HG03565 (cell line): ENCODE measurements around the gene BCO2.
A peak's percentile ranks its signal among the peaks of the same experiment; 100 is the strongest.

Experiments
- ATAC-seq: cut with Tn5 transposase; IDR thresholded peaks from one replicate; pipeline ENCODE4 v1.9.1; 2021; ENCODE audit warnings: mild to moderate bottlenecking, moderate library complexity; ENCODE audit not compliant: unreplicated experiment

BCO2 gene

DNA sequence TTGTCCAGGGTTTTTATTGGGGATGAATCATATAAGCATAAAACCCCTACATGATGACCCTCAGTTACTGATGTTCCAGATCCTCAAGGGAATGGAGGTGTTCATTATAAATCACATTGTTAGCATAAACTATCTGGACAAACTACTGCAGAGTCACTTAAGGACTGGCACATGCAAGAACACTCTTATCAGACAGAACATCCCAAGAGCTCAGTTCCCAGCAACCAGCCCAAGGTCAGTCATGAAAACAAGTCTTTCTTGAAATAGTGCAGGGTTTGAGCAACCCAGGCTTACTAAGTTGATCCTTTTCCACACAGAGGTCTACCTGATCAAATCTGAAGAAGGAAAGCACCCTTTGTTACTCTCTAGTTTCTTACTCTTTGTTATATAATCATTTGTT, 37.4 kb downstream of the BCO2 start:
- no peak for ATAC-seq

DNA sequence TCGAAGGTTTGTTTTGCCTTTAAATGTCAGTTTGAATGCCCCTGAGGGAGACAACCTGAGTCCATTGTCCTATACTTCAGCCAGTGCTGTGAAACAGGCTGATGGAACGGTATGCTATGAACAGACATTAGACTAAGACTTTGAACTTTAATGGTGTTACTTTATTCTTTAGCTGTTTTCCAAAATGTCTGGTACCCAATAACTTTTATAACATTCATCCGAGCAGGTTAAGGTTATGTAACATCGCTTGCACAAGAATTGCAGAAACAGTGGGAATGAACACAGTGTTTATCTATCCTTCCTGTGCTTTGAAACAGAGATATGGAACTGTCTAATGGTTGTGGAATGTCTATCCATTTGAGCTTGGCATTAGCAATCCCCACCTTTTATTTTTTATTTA, 38.4 kb downstream of the BCO2 start:
- no peak for ATAC-seq

DNA sequence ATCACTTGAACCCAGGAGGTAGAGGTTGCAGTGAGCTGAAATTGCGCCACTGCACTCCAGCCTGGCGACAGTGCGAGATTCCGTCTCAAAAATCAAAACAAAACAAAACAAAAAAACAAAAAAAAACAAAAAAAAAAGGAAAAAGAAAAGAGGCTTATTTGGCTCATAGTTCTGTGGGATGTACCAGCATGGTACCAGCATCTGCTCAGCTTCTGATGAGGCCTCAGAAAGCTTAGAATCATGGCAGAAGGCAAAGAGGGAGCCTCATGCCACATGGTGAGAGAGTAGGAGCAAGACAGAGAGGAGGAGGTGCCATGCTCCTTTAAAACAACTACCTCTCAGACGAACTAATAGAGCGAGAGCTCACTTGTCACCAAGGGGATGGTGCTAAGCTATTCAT, 40.3 kb downstream of the BCO2 start:
- ATAC-seq, result no peak

DNA sequence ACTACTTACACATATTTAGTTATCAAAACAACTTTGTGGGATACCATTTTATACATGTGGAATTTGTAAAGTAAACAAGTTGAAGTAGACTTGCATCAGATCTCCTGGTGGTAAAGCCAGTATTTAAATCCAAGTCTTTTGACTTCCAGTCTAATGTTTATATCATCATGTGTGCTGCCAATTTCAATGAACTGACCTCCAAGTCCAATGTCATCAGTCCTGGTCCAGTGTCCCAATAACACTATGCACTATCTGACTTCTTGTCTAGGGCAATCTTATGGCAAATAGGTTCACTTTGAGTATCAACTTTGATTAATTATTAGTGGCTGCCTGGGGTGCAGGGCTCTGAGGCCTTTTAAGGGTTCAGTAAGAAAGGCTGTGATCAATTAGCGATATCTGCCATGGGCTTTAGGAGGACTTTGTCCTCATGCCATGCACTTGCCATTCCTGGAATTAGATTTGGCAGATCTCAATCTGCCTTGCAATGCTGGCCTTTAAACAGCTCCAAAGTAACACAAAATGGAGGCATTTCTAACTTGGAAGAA, 41.3 kb downstream of the BCO2 start:
- no peak for ATAC-seq

DNA sequence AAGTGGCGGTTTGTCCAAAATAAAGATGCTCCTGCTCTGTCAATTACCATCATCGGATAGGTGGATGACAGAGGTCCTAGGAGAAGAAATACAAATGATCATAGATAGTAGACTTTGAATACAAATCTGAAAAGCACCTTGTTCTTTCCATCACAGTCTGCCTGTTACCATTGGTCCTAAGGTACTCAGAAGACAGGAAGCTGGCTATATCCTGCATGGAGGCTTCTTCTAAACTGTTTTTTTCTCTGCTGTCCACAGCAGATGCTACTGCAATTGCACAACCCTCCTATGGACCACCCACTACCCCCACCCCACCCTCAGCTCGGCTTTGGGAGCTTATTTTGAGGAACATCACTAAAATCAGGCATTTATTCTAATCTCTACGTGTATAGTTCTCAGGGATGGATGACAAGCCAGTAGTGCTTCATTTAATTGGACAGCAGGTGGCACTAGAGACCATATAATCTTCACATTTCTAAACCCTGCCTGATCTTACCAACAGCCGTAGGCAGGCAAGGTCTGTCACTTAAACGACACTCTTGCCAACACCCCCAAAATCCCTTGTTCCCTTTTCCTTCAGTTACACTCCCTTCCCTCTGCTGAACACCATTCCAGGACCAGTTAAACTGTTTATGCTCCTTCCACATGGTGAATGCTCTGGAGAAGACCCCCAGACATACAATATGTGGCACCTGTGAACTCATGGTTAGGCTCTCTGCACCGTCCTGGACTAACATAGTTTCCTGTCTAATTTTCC, 44.3 kb downstream of the BCO2 start:
- peak; percentile 88 for ATAC-seq

DNA sequence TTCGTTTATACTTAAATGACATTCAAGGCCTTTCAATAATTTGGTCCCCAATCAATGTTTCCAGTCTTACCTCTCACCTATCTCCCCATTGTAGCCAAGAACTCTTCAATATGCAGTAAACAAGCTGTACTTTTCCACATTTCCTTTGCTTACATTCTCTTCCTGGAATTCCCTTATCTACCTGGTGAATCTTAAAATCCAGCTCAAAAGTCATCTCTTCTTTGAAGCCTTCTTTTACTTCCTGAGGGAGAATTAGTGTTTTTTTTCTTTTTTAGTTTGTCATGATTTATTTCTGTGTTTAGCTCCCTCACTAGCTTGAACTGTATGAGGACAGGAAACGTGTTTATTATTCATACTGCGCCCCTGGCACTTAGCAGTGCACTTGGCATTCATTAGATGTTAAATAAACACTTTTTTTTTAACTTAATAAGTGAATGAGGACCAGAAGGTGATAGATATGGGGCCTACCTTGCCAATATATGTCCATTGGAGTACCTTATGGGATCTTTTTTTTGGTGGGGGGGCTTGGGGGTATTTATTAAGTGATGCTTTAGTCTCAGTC, 46.0 kb downstream of the BCO2 start:
- ATAC-seq, result no peak

DNA sequence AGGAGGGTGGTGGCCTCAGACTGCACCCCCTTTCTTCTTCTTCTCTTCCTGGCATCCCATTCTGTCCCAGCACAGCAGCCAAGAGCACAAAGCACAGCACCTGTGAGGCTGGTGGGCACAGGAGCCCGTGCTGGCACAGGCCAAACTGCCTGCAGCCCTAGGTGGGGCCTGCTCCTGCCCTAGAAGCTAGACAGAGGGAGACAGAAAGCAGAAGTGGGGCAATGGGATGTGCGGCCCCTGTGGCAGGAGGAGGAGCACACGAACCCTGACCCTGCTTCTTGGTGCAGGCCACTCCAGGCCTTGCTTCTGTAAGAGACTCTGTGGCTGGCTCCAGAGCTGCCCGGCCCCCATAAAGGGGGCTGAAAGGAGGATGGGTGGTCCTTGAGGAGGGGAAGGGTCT, 47.0 kb downstream of the BCO2 start:
- no peak for ATAC-seq

DNA sequence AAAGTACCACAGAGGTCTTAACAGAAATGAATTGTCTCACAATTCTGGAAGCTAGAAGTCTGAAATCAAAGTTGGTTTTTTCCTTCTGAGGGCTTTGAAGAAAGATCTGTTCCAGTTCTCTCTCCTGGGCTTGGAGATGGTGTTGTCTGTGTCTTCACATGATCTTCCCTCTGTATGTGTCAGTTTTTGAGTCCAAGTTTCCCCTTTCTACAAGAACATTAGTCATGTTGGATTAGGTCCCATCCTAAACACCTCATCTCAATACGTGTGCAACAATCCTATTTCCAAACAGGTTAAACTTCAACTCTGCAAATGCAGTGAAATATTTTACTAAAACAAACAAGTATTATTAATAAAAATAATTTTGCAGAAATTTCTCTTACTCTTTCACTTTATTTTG, 47.8 kb downstream of the BCO2 start:
- ATAC-seq, result no peak

DNA sequence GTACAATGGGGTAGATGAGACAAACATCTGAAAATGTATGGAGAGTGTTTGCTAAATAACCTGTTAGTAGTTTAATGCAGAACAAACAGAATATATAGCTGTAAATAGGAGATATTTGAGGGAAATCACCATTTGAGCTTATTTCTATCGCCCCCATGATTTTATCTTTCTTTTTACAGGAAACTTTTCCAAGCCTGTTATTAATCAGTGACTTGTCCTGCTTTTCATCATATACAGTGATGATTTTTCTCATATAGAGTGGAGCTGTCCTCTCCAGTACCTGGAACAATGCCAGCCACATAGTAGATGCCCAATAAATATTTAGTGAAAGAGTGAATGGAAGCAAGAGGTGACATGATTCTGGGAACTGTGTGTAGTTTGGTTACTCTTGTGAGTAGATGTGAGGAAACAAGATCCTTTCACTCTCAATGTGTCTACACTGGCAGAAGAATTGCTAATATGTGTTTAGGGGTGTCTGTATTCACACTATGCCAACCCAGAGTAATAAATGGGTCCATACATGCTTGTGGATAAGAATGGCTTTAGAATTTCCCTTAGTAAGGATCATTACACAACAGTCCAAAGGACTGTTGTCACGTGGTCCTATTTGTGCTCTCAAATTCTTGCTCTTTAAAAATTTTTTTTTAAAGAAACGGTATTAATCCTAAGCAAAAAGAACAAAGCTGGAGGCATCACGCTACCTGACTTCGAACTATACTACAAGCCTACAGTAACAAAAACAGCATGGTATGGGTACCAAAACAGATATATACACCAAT, 48.6 kb downstream of the BCO2 start:
- ATAC-seq, result no peak

DNA sequence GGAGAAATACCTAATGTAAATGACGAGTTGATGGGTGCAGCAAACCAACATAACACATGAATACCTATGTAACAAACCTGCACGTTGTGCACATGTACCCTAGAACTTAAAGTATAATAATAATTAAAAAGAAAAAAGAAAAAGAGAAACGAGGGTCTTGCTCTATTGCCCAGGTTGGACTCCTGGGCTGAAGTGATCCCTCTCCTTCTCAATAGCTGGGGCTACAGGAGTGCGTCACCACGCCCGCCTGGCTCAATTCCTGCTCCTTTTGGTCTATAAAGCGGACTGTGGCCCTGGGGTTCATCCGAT, 50.4 kb downstream of the BCO2 start:
- ATAC-seq, result no peak

DNA sequence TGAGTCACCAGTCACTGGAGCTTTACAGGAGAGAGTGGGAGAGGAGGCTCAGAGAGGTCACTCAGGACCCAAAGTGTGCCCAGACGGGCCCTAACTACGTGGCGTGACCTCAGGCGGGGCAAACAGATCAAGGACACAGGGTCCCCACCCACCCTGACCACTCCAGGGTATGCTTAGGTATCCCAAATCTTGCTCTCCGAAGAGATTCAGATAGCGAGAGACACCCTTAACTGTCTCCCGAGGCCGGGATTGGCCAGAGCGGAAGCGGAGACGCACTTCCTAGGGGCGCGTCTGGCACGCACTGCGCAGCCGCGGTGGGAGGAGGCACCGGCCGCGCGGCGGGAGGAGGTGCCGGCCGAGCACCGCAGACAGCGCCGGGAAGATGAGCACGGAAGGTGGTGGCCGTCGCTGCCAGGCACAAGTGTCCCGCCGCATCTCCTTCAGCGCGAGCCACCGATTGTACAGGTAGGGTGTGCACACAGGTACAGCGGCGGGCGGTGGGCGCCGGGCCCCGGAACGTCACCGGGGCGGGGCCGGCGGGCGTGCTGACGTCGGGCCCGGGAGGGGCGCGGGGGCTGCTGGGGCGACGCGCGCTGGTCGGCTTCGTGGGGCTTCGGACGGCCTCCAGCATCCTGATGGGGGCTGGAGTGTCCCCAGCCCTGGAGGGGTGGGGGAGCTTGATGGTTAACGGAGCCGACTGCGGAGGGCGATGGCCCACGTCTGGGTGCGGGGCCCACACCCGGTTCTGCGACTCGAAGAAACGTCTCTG, 50.9 kb downstream of the BCO2 start, which contains the start of gene PTS:
Gene PTS, plus strand, starts transcription at position 367 of the 769 bp plus-strand sequence. Its CDS starts 16 bp downstream, at position 383.
- peak; percentile 90 for ATAC-seq

DNA sequence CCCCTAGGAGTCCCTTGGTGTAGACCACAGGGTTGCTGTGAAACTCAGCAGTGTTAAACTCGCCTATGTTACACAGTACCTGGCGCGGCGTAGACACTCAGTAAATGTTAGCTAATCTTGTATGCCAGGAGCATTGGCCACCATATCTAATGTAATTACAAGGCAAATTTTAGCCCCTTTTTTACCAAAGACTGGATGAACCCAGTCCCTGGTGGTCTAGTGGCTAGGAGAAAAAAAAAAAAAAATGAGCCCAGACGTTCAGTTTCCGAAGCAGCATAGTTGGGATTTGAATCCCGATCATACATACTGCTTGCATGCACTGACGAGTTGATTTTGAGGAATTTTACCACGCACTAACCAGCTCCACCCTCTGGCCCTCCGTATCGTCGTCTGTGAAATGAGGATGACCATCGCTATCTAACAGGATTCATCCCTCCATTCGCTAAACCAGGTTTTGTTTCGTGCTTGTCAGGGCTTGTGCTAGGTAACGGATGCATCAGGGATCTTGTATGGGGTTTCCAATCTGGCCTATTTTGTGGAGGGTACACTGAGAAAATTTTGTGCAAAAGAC, 51.6 kb downstream of the BCO2 start:
- peak; percentile 32 for ATAC-seq

DNA sequence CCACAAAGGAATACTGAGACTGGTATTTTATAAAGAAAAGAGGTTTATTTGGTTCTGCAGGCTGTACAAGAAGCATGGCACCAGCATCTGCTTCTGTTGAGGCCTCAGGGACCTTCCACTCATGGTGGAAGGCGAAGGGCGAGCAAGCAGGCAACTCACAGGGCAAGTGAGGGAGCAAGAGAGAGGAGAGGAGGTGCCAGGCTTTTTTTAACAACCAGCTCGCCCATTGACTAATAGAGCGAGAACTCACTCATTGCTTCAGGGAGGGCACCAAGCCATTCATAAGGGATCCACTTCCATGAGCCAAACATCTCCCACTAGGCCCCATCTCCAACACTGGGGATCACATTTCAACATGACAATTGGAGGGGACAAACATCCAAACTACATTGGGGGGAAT, 52.2 kb downstream of the BCO2 start:
- ATAC-seq, result no peak

DNA sequence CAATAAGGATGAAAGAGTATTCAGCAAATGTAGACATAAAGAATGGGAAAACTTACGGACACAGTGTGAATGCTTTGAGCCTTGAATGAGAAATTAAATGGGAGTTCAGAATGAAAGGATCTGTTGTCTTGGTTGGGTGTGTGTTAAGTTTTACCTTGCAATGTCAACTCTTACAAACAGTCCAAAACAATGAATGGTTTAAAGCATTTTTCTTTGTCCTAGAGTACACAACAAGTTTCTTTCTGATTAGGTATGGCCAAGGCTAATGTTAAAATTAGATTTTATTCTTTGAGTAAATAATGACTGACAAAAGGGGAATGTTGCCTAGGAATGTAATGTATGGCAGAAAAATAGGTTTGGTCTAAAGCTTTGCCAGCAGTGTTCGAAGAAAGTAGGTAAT, 53.4 kb downstream of the BCO2 start:
- no peak for ATAC-seq

DNA sequence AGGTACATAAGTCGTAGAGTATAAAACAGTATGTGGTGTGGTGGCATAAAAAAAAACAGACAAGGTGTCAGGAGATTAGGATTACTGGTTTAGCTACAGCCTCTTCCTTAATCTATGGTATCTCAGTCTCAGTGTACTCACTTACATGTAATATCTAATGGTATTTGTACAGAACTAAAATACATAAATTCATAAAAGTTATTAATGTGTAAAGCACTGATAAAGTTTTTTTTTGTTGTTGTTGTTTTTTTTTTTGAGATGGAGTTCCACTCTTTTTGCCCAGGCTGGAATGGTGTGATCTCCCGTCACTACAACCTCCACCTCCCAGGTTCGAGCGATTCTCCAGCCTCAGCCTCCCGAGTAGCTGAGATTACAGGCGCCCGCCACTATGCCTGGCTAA, 53.8 kb downstream of the BCO2 start:
- no peak for ATAC-seq

DNA sequence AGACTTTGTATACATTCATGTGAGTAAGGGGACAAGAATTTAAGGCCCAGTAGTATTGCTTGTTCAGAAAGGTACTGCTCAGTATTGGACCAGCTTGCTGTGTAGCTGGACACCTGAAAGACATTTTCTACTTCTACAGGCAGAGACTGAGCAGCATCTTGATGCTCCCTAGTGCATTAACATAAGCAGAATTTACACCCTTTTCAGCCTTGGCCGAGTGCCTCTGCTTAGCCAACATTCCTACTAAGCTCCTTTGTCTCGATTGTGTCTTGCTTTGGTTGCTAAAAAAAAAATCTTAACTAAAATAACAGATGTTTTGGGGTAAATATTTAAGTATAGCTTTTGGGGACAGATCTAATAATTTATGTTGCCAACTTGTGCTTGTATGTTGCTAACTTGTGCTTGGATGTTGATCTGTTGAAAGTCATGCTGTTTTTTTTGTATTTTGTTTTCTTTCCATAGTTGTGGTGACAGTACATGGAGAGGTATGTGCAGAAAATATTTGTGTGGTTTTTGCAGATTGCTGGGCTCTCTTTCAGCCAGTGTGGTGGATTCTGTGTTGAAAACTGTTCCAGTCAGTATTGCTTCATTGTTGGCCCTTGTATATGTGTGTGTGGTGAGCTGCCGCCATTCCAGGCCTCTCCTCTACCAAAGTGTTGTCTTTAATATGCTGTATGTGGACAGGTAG, 54.6 kb downstream of the BCO2 start:
- no peak for ATAC-seq

DNA sequence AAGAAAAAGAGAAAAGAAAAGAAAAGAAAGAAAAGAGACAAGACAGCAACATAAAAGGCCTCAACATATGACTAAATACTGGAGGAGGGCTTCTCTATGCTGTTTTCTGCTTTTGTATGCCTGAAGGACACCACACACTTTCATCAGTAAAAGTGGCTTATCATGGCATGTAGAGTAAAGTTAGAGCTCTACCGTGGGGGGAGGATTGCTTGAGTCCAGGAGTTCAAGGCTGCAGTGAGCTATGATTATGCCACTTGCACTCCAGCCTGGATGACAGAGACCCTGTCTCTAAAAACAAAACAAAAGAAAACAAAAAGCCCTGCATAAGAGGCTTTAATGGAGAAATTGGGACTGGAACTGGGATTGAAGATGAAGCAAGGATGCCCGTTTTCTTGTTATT, 56.6 kb downstream of the BCO2 start:
- ATAC-seq, result no peak

DNA sequence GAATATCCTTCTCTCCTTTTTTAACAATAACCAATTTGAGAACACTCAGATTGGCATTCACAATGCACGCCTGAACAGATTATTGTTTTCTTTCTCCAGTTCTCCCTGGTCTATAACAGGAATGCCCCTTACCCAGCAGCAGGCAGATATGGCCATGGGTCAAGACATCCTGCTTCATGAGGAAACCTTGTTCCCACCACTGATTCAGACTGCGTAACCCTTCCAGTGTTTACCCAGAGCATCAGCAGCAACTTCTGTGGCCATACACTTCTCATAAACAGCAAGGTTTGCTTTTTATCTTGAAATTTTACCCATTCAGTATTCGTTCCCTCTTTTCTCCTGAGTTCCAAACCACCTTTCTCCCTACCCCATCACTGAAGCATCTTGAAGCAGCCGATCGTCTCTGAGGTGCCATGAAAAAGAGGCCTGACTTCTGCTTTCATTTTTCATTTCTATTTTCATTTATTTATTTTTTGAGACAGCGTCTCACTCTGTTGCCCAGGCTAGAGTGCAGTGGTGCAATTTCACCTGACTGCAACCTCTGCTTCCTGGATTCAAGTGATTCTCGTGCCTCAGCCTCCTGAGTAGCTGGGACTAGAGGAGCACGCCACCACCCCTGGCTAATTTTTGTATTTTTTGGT, 60.6 kb downstream of the BCO2 start:
- ATAC-seq, result no peak

DNA sequence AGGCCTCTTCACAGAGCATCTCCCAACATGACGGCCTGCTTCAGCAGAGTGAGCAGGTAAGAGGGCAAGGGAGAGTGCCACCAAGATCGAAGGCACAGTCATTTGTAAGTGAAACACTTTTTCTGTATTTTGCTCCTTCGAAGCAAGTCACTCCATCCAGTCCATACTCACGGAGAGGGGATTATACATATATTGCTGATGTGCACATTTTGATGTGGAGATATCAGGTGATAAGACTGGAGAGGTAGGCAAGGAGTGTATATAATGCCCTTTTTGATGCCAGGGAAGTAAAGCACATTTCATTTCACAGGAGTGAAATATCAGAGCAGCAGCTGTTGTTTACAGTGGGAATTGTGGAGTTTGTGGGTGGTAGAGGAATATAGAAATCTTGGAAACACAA, 62.1 kb downstream of the BCO2 start:
- no peak for ATAC-seq

DNA sequence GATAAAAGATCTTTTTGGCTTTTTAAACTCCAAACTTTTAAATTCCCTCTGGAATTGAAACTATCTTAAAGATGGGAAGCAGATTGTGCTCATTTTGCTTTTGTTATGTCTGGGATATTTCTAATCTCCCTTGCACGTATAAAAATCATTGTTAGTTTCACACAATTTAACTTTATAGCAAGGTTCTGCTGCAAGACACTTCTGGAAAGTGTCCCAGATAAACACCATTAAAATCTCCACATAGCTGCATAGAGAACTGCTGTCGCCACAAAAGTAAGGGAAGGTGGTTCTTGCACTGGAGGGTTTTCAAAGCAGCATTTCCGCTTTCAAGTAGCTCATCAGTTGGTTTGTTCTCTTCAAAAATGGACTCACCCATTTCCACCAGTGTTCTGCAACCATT, 62.7 kb downstream of the BCO2 start:
- no peak for ATAC-seq
